ENCODE data around the gene HTT.
"Not testable (repeated sequence)": the region's sequence is repeated elsewhere in the genome, so short reads cannot be mapped to it uniquely, and the experiment has no call there.

Gene HTT

GRCh38 chr4:3145234-3145924, 70.9 kb downstream of the HTT start:
- no peak for TF ChIP-seq JUND (IDR thresholded peaks at IDR 0.05; ENCODE audit: low read depth)
- DNase-seq (ENCODE audit: low read depth in 1 of 2, low spot score in 1 of 2): peak in 1 of 2 experiments; percentile 13
- in situ Hi-C loops (cut with HindIII; ENCODE audit: low pct_unique_long_range_greater_than_20kb, low sequenced_read_pairs): no loop called here

GRCh38 chr4:3148926-3149325, 74.4 kb downstream of the HTT start:
- in situ Hi-C loops (cut with HindIII; ENCODE audit: low pct_unique_long_range_greater_than_20kb, low sequenced_read_pairs): no loop called here
- DNase-seq (ENCODE audit: low read depth in 1 of 2, low spot score in 1 of 2): no peak
- no peak for TF ChIP-seq JUND (IDR thresholded peaks at IDR 0.05; ENCODE audit: low read depth)

- in situ Hi-C loops (cut with HindIII; ENCODE audit: low pct_unique_long_range_greater_than_20kb, low sequenced_read_pairs); DNase-seq (ENCODE audit: low read depth in 1 of 2, low spot score in 1 of 2): not testable (repeated sequence)
These were observed 76.8 kb downstream of the HTT start for GRCh38 chr4:3151238-3151637.

GRCh38 chr4:3157366-3157765, 82.9 kb downstream of the HTT start:
- in situ Hi-C loops (cut with HindIII; ENCODE audit: low pct_unique_long_range_greater_than_20kb, low sequenced_read_pairs): no loop called here
- no peak for DNase-seq (ENCODE audit: low read depth in 1 of 2, low spot score in 1 of 2)
- TF ChIP-seq JUND (IDR thresholded peaks at IDR 0.05; ENCODE audit: low read depth): no peak

GRCh38 chr4:3158841-3159240, 84.4 kb downstream of the HTT start:
- in situ Hi-C loops (cut with HindIII; ENCODE audit: low pct_unique_long_range_greater_than_20kb, low sequenced_read_pairs): no loop called here
- TF ChIP-seq JUND (IDR thresholded peaks at IDR 0.05; ENCODE audit: low read depth): no peak

GRCh38 chr4:3160438-3160837, 86.0 kb downstream of the HTT start:
- no peak for DNase-seq (ENCODE audit: low read depth in 1 of 2, low spot score in 1 of 2)
- no peak for TF ChIP-seq JUND (IDR thresholded peaks at IDR 0.05; ENCODE audit: low read depth)
- in situ Hi-C loops (cut with HindIII; ENCODE audit: low pct_unique_long_range_greater_than_20kb, low sequenced_read_pairs): no loop called here

More at GRCh38 chr4:3158841-3159240, 84.4 kb downstream of the HTT start:
- no peak for DNase-seq (ENCODE audit: low read depth in 1 of 2, low spot score in 1 of 2)

GRCh38 chr4:3161044-3161443, 86.6 kb downstream of the HTT start:
- DNase-seq (ENCODE audit: low read depth in 1 of 2, low spot score in 1 of 2); in situ Hi-C loops (cut with HindIII; ENCODE audit: low pct_unique_long_range_greater_than_20kb, low sequenced_read_pairs): not testable (repeated sequence)

GRCh38 chr4:3166434-3166833, 92.0 kb downstream of the HTT start:
- DNase-seq (ENCODE audit: low read depth in 1 of 2, low spot score in 1 of 2); in situ Hi-C loops (cut with HindIII; ENCODE audit: low pct_unique_long_range_greater_than_20kb, low sequenced_read_pairs): not testable (repeated sequence)

- in situ Hi-C loops (cut with HindIII; ENCODE audit: low pct_unique_long_range_greater_than_20kb, low sequenced_read_pairs): no loop called here
- no peak for DNase-seq (ENCODE audit: low read depth in 1 of 2, low spot score in 1 of 2)
- no peak for TF ChIP-seq JUND (IDR thresholded peaks at IDR 0.05; ENCODE audit: low read depth)
These were observed 93.5 kb downstream of the HTT start for GRCh38 chr4:3168029-3168428.

GRCh38 chr4:3174371-3175338, 100.2 kb downstream of the HTT start:
- in situ Hi-C loops (cut with HindIII; ENCODE audit: low pct_unique_long_range_greater_than_20kb, low sequenced_read_pairs): no loop called here
- DNase-seq (ENCODE audit: low read depth in 1 of 2, low spot score in 1 of 2): no peak
- no peak for TF ChIP-seq JUND (IDR thresholded peaks at IDR 0.05; ENCODE audit: low read depth)

GRCh38 chr4:3176367-3177229, 102.1 kb downstream of the HTT start:
- in situ Hi-C loops (cut with HindIII; ENCODE audit: low pct_unique_long_range_greater_than_20kb, low sequenced_read_pairs): no loop called here
- DNase-seq (ENCODE audit: low read depth in 1 of 2, low spot score in 1 of 2): no peak
- TF ChIP-seq JUND (IDR thresholded peaks at IDR 0.05; ENCODE audit: low read depth): no peak

- in situ Hi-C loops (cut with HindIII; ENCODE audit: low pct_unique_long_range_greater_than_20kb, low sequenced_read_pairs): no loop called here
- DNase-seq (ENCODE audit: low read depth in 1 of 2, low spot score in 1 of 2): no peak
- no peak for TF ChIP-seq JUND (IDR thresholded peaks at IDR 0.05; ENCODE audit: low read depth)
These were observed 102.9 kb downstream of the HTT start for GRCh38 chr4:3177426-3177825.
